A673 (cell line): ENCODE results near the gene ABCG8. TPM values are rescaled to one million over a fixed set of nuclear protein-coding genes. Genes with fewer than 3 reads are reported as not detected.

Source experiments
- BruUV-seq: library from RNA; stranded (reverse); fragments of 400-500 nt; replicated peaks from 2 replicates; lab custom pipeline; 2021; lab: Mats Ljungman, UMichigan
- CTCF ChIA-PET: fragments of 300-600 bp; sonication (Branson Sonifier 250); formaldehyde crosslinking; loops from one replicate; lab custom pipeline; 2022; ENCODE audit warnings: antibody characterized with exemption; lab: Charles Lee
- POLR2A ChIA-PET: fragments of 300-600 bp; sonication (Branson Sonifier 250); formaldehyde crosslinking; loops from one replicate; lab custom pipeline; 2022; ENCODE audit warnings: antibody characterized with exemption; ENCODE audit not compliant: low non-redundant PET; lab: Charles Lee
- DNase-seq: peaks from one replicate; pipeline ENCODE4 v3.0.0-alpha.2; 2015; ENCODE audit warnings: low spot score
- H3K27ac ChIP-seq: fragments of 200-600 bp; sonication (generic); 2 replicates; pipeline ENCODE4 v1.5.1; 2016; ENCODE audit warnings: mixed run types, low read depth, mild to moderate bottlenecking, mixed read lengths, antibody characterized with exemption, low read length; ENCODE audit not compliant: poor library complexity, severe bottlenecking
- H3K27me3 ChIP-seq: fragments of 200-600 bp; sonication (generic); replicated peaks from 2 replicates; pipeline ENCODE4 v1.6.1; 2017; ENCODE audit warnings: mixed run types, low read depth, mild to moderate bottlenecking, mixed read lengths, antibody characterized with exemption, low read length; ENCODE audit not compliant: insufficient read depth, poor library complexity
- H3K36me3 ChIP-seq: fragments of 200-600 bp; sonication (generic); 2 replicates; pipeline ENCODE4 v1.6.1; 2016; ENCODE audit warnings: mixed run types, mild to moderate bottlenecking, mixed read lengths, antibody characterized with exemption, low read length; ENCODE audit not compliant: insufficient read depth, poor library complexity, severe bottlenecking
- H3K4me1 ChIP-seq: fragments of 200-600 bp; sonication (generic); 2 replicates; pipeline ENCODE4 v1.6.1; 2017; ENCODE audit warnings: mixed run types, mild to moderate bottlenecking, mixed read lengths, antibody characterized with exemption, low read length; ENCODE audit not compliant: insufficient read depth, poor library complexity, severe bottlenecking
- H3K4me3 ChIP-seq: fragments of 200-600 bp; sonication (generic); 2 replicates; pipeline ENCODE4 v1.5.1; 2016; ENCODE audit warnings: low read depth, mixed run types, mild to moderate bottlenecking, mixed read lengths, low read length; ENCODE audit not compliant: poor library complexity, severe bottlenecking
- H3K9me3 ChIP-seq: fragments of 200-600 bp; sonication (generic); 2 replicates; pipeline ENCODE4 v1.6.1; 2016; ENCODE audit warnings: mixed run types, low read depth, mild to moderate bottlenecking, mixed read lengths, antibody characterized with exemption, low read length; ENCODE audit not compliant: poor library complexity, severe bottlenecking
- CTCF ChIP-seq: fragments of 300-800, 200-600 bp; sonication (generic); conservative IDR thresholded peaks from 2 replicates; pipeline ENCODE4 v1.5.1; 2017; ENCODE audit warnings: low read depth, mild to moderate bottlenecking, antibody characterized with exemption, low read length, moderate library complexity, mixed read lengths
- EZH2 ChIP-seq: fragments of 200-600 bp; sonication (generic); IDR thresholded peaks from 2 replicates; pipeline ENCODE4 v1.6.1; 2017; ENCODE audit warnings: borderline replicate concordance, low read depth, mild to moderate bottlenecking, mixed read lengths, antibody characterized with exemption, low read length; ENCODE audit not compliant: poor library complexity, severe bottlenecking
- intact Hi-C: fragments of 100-400 bp; cut with micrococcal nuclease; formaldehyde crosslinking; loops from one replicate; pipeline ENCODE4 v1.10.0; 2022; ENCODE audit not compliant: unreplicated experiment
- total RNA-seq: library from RNA; stranded (reverse); gene quantifications from 2 replicates; pipeline ENCODE4 v1.2.3, GENCODE V29; 2021

The ABCG8 gene
- total RNA-seq, 1 experiment from 2014 or later: not detected

- Histone ChIP-seq H3K27ac (no peak overlapping the region), H3K4me1 (peaks cover 6% of the 10 kb centered on the region), H3K36me3 (peaks cover 83% of the 10 kb centered on the region), H3K9me3 (no peaks in the 10 kb centered on the region), H3K27me3 (no peaks in the 10 kb centered on the region), H3K4me3 (no peak overlapping the region)
- no peak for DNase-seq
- intact Hi-C loops: no loop called here
- no TSS peak for BruUV-seq
- TF ChIP-seq CTCF (no peak), EZH2 (no peak)
- ChIA-PET POLR2A (no interaction called here), CTCF (no interaction called here)
Observed at GRCh38 chr2:43897492-43897891, 58.7 kb downstream of the ABCG8 start.

GRCh38 chr2:43898134-43898837 lies 59.5 kb downstream of the ABCG8 start:
- no peak for TF ChIP-seq EZH2
- TF ChIP-seq CTCF: peak; percentile 43; the same call in 1 of the 2 replicates
- H3K9me3 ChIP-seq: no peaks in the 10 kb centered on the region
- ChIA-PET CTCF (no interaction called here), POLR2A (no interaction called here)
- no peak overlapping the region for H3K4me3 ChIP-seq
- no peaks in the 10 kb centered on the region for H3K27me3 ChIP-seq
- peaks cover 75% of the 10 kb centered on the region for H3K36me3 ChIP-seq
- H3K4me1 ChIP-seq: peaks cover 6% of the 10 kb centered on the region
- no TSS peak for BruUV-seq
- DNase-seq: peak; percentile 71
- intact Hi-C loops: no loop called here
- no peak overlapping the region for H3K27ac ChIP-seq

GRCh38 chr2:43898838-43899346 lies 60.1 kb downstream of the ABCG8 start:
- H3K4me3 ChIP-seq: no peak overlapping the region
- TF ChIP-seq CTCF (no peak), EZH2 (no peak)
- POLR2A ChIA-PET: no interaction called here
- H3K27ac ChIP-seq: no peak overlapping the region
- no peak for DNase-seq
- H3K4me1 ChIP-seq: peaks cover 6% of the 10 kb centered on the region
- H3K36me3 ChIP-seq: peaks cover 70% of the 10 kb centered on the region
- H3K27me3 ChIP-seq: no peaks in the 10 kb centered on the region
- intact Hi-C loops: no loop called here
- CTCF ChIA-PET: no interaction called here
- H3K9me3 ChIP-seq: no peaks in the 10 kb centered on the region
- BruUV-seq: no TSS peak
